ENCODE measurements around the gene PPP4C.

The PPP4C gene

GRCh38 chr16:30086291-30087140 is 10.7 kb downstream of the PPP4C start:
- no peak for TF ChIP-seq CTCF (IDR thresholded peaks at IDR 0.05; ENCODE audit: control insufficient read depth, extremely low read depth, insufficient read depth)
- no peak for DNase-seq (ENCODE audit: low read depth)
- H3K4me3 ChIP-seq (ENCODE audit: low read depth, low read length): no peak overlapping the region

- TF ChIP-seq CTCF (IDR thresholded peaks at IDR 0.05; ENCODE audit: control insufficient read depth, extremely low read depth, insufficient read depth): no peak
- DNase-seq (ENCODE audit: low read depth): no peak
- no peak overlapping the region for H3K4me3 ChIP-seq (ENCODE audit: low read depth, low read length)
Observed at GRCh38 chr16:30087181-30087898, 11.5 kb downstream of the PPP4C start.

- no peak for DNase-seq (ENCODE audit: low read depth)
- no peak for TF ChIP-seq CTCF (IDR thresholded peaks at IDR 0.05; ENCODE audit: control insufficient read depth, extremely low read depth, insufficient read depth)
- no peak overlapping the region for H3K4me3 ChIP-seq (ENCODE audit: low read depth, low read length)
Observed at GRCh38 chr16:30088237-30088831, 12.5 kb downstream of the PPP4C start.

DNA sequence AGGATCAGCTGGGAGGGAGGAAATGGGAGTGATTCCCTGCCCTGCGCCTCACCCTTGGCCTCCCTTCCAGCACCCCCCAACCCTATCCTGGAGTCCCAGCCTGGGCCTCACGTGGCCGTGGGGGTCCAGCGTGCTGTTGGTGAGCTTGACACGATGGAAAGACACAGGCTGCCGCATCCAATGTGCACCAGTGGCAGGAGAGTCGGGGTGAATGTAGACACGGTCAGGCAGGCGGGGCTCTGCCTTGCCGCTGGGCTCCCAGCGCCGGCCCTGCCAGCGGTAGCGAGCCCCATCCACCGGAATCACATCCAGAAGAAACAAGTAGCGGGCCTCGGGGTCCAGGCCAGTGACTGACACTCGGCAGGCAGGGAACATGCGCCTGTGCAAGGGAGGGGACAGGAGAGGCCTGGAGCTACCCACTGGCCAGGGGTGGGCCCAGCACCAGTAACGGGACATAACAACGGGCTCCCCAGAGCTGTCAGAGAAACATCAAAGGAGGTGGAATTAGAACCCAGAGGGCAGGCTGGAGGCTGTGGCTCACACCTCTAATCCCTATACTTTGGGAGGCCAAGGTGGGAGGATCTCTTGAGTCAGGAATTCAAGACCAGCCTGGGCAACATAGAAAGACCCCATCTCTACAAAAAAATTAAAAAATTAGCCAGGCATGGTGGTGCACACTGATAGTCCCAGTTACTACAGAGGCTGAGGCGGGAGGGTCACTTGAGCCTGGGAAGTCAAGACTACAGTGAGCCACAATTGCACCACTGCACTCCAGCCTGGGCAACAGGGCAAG is 13.2 kb downstream of the PPP4C start:
- no peak for TF ChIP-seq CTCF (IDR thresholded peaks at IDR 0.05; ENCODE audit: control insufficient read depth, extremely low read depth, insufficient read depth)
- no peak for DNase-seq (ENCODE audit: low read depth)
- H3K4me3 ChIP-seq (ENCODE audit: low read depth, low read length): no peak overlapping the region

- no peak for TF ChIP-seq CTCF (IDR thresholded peaks at IDR 0.05; ENCODE audit: control insufficient read depth, extremely low read depth, insufficient read depth)
- H3K4me3 ChIP-seq (ENCODE audit: low read depth, low read length): no peak overlapping the region
- no peak for DNase-seq (ENCODE audit: low read depth)
Observed at GRCh38 chr16:30090610-30091331, 15.0 kb downstream of the PPP4C start.
